Epithelial cell of esophagus (primary cell): ENCODE data around the gene DGKB.

Experiments
- DNase-seq: peaks from one replicate; pipeline ENCODE4 v3.0.0; 2010; ENCODE audit warnings: low read depth
- H3K4me3 ChIP-seq: 2 replicates; pipeline ENCODE4 v1.5.1; 2011; ENCODE audit warnings: mild to moderate bottlenecking, low read length, control low read depth
- CTCF ChIP-seq: IDR thresholded peaks from 2 replicates; pipeline ENCODE4 v1.5.1; 2011; ENCODE audit warnings: low read depth, mild to moderate bottlenecking, low read length, control low read depth, inconsistent platforms; ENCODE audit not compliant: insufficient read depth; ENCODE audit errors: missing control alignments

The DGKB gene

GRCh38 chr7:14834883-14835282 is 67.7 kb downstream of the DGKB start:
- TF ChIP-seq CTCF, result no peak
- H3K4me3 ChIP-seq, result no peak overlapping the region
- peak; percentile 47 for DNase-seq

GRCh38 chr7:14834456-14834855 is 68.1 kb downstream of the DGKB start:
- no peak for TF ChIP-seq CTCF
- DNase-seq, result peak; percentile 7
- H3K4me3 ChIP-seq, result no peak overlapping the region

- DNase-seq, result no peak
- H3K4me3 ChIP-seq, result no peak overlapping the region
- TF ChIP-seq CTCF, result no peak
These were observed 68.8 kb downstream of the DGKB start for GRCh38 chr7:14833707-14834106.

GRCh38 chr7:14828053-14828452 is 74.5 kb downstream of the DGKB start:
- no peak overlapping the region for H3K4me3 ChIP-seq
- DNase-seq, result no peak
- TF ChIP-seq CTCF, result no peak

GRCh38 chr7:14826426-14826825 is 76.1 kb downstream of the DGKB start:
- TF ChIP-seq CTCF, result no peak
- DNase-seq, result no peak
- no peak overlapping the region for H3K4me3 ChIP-seq

GRCh38 chr7:14825912-14826311 is 76.6 kb downstream of the DGKB start:
- peak; percentile 14 for DNase-seq
- no peak for TF ChIP-seq CTCF

GRCh38 chr7:14822481-14822854 is 80.1 kb downstream of the DGKB start:
- no peak for DNase-seq
- H3K4me3 ChIP-seq, result no peak overlapping the region
- no peak for TF ChIP-seq CTCF

More at GRCh38 chr7:14825912-14826311, 76.6 kb downstream of the DGKB start:
- no peak overlapping the region for H3K4me3 ChIP-seq
